ENCODE measurements around the gene KIFC3.

GRCh38 chr16:57730771-57731730, 71.2 kb downstream of the KIFC3 start:
- TF ChIP-seq CTCF (IDR thresholded peaks at IDR 0.05) (no peak), POLR2A (IDR thresholded peaks at IDR 0.05) (no peak)

Measured in uterus (tissue), 2 donors.